OCI-M2 (cell line): ENCODE measurements around the gene TCEAL2.
"Not testable (repeated sequence)": the region's sequence is repeated elsewhere in the genome, so short reads cannot be mapped to it uniquely, and the experiment has no call there.

ENCODE experiments used
- DNase-seq: peaks from one replicate; lab custom pipeline; 2025; ENCODE audit not compliant: unreplicated experiment; lab: John Stamatoyannopoulos, UW

Gene TCEAL2

DNA sequence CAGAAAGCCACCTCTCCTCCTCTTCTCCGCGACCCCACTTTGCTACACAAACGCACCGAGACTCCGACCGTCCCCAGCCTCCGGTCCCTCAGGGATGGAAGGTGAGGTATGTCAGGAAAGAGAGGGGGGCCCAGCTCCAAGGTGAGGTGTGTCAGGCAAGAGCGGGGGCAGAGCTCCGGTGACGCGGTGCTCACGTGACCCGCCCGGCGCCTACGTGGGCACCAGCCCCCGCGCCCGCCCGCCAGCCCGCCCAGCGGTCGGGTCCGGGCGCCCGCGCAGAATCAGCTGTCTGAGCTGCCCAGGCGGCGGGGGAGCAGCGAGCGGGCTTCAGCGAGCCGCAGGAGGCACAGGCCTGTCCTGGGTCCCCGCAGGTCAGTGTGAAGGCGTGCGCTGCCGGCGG is at the start of gene TCEAL2:
Gene TCEAL2 (plus strand): TSS at position 244 of the 400 bp plus-strand sequence. CDS start 1,152 bp downstream, outside the sequence.
- not testable (repeated sequence) for DNase-seq

DNA sequence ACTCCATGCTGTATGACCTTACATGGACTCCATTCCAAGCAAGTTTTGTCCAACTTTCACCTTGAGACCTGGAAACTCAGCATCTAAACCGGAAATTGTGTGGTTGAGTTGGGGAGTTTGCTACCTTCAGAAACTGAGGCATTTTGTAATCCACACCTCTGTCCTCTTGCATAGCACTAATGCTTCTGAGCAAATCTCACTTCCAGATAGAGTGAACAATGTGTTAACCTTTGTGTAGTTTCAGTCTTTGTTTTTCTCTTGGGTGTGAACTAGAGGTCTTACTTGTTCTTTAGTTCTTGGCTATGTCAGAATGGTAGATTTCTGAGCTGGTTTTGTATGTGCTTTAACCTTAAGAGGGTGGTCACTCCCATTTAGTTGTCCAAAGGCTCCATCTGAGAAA is 48.1 kb upstream of the TCEAL2 start:
- no peak for DNase-seq

- DNase-seq, result no peak
Observed at GRCh38 chrX:102085706-102086105, 39.8 kb upstream of the TCEAL2 start.

- DNase-seq, result no peak
Observed at GRCh38 chrX:102113367-102113766, 12.1 kb upstream of the TCEAL2 start.

GRCh38 chrX:102115748-102116147 is 9.7 kb upstream of the TCEAL2 start:
- no peak for DNase-seq

GRCh38 chrX:102125014-102125413 is 465 bp upstream of the TCEAL2 start:
- DNase-seq, result not testable (repeated sequence)

GRCh38 chrX:102126080-102126818 is 770 bp downstream of the TCEAL2 start:
- DNase-seq, result not testable (repeated sequence)

- no peak for DNase-seq
Observed at GRCh38 chrX:102126863-102127262, 1.4 kb downstream of the TCEAL2 start.

DNA sequence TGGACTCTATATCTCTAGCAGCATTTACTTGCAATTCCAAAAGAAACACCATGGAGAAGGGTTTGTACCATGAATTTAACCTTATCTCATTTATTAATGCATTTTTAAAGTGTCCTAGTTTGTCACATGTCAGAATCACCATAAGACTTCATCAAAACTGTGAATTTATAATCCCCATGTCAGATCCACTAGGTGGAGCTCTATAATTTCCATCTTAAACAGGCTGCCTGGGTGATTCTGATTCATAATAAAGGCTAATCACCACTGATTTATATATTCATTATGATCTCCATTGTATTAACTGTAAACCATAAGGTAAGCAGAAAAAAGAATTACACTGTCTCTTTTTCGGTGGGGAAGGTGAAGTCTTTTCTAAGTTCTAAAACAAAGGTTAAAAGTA is 4.0 kb downstream of the TCEAL2 start:
- DNase-seq, result no peak

DNA sequence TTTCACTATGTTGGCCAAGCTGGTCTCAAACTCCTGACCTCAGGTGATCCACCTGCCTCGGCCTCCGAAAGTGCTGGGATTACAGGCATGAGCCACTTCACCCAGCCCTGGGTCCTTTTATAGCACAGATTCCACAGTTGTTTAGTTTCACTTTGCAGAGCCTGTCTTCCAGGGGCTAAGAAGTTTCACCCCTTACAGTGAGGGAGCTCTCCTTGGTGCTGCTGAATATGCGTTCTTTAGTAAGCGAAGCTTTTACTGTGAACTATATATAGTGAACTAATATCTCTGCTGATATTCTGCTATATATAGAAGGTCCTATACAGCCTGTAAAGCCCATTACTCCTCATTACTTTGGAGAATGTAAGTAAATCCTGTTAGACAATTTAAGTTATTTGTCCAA is 12.6 kb downstream of the TCEAL2 start:
- DNase-seq, result no peak

- not testable (repeated sequence) for DNase-seq
Observed at GRCh38 chrX:102140876-102141275, 15.4 kb downstream of the TCEAL2 start.

DNA sequence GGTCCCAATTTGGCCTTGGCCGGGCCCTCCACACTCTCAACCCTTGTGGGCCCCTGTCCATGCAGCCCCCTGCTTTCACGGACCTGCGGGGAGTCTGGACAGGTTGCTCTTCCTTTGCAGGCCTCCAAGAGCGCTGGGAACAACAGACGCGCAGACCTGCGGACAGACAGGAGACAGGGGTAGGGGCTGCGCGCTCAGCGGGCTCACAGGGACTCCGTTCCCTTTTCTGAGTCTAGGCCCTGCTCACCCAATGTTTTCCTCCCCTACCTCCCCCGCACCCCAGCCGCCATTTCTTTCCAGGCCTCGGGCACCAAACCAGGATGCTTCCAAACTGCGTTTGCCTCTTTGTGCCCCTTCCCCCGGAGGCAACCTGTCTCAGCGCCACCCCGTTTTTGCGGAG is 16.2 kb downstream of the TCEAL2 start:
- not testable (repeated sequence) for DNase-seq

DNA sequence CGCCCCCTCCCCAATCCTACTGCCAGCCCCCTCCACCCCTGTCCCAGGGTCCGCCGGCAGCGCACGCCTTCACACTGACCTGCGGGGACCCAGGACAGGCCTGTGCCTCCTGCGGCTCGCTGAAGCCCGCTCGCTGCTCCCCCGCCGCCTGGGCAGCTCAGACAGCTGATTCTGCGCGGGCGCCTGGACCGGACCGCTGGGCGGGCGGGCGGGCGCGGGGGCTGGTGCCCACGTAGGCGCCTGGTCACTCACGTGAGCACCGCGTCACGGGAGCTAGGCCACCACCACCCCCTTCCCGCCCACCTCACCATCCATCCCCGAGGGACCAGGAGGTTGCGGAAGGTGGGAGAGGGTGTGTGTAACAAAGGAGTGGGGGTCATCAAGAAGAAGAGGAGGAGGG is 16.8 kb downstream of the TCEAL2 start, which contains the start of gene TCEAL6:
Gene TCEAL6 (minus strand): TSS at position 208 of the 400 bp plus-strand sequence.
- not testable (repeated sequence) for DNase-seq

DNA sequence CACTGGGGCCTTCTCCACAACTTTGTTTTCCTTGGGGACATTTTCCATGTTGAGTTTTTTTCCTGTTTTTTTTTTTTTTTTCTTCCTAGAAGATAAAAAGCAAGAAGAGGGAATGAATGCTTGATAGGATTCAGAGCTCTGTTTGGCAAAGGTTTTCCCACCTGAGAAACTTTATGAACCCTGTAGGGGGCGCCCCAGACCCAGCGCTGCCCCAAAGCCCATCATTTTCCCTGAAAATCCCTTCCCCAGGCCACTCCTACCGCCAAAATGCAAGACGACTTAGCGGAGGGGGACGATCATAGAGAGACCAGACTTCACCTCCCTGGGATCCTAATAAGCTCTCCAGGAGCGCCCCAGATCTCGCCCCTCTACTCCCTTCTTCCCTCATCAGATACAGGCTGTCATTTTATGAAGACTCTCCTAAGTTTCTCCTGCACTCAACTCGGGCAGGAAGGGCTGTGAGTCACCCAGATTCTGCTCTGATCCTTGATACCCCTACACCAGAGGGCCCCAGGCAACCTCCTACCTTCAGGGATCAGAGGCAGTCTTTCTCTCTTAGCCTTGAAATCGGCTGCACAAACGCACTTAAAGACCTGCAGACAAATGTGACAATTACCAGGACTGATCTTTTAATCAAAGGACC is 28.9 kb downstream of the TCEAL2 start:
- DNase-seq, result no peak

GRCh38 chrX:102154900-102155805 is 29.7 kb downstream of the TCEAL2 start:
- no peak for DNase-seq

- no peak for DNase-seq
Observed at GRCh38 chrX:102155806-102156179, 30.3 kb downstream of the TCEAL2 start, which contains the start of gene BEX5. BEX5 (minus strand) TSS chrX:102155977; CDS start chrX:102154265, 1,712 bp downstream.
